Mucosa of stomach (tissue), 1 donor: Measurements from ENCODE around the gene FCHO2.
"Not testable (repeated sequence)": the region's sequence is repeated elsewhere in the genome, so short reads cannot be mapped to it uniquely, and the experiment has no call there.

Experiments
- H3K27me3 ChIP-seq: one replicate; pipeline ENCODE4 v1.7.0; 2013; ENCODE audit warnings: mild to moderate bottlenecking, low read length; ENCODE audit not compliant: control insufficient read depth, insufficient read depth
- H3K36me3 ChIP-seq: one replicate; pipeline ENCODE4 v1.7.0; 2013; ENCODE audit warnings: low read length; ENCODE audit not compliant: control insufficient read depth, insufficient read depth
- H3K4me1 ChIP-seq: one replicate; pipeline ENCODE4 v1.7.0; 2013; ENCODE audit warnings: mild to moderate bottlenecking, low read length; ENCODE audit not compliant: control insufficient read depth, insufficient read depth
- H3K4me3 ChIP-seq: one replicate; pipeline ENCODE4 v1.7.0; 2013; ENCODE audit warnings: low read length
- H3K9ac ChIP-seq: one replicate; pipeline ENCODE4 v1.7.0; 2013; ENCODE audit warnings: mild to moderate bottlenecking, low read length, moderate library complexity
- H3K9me3 ChIP-seq: one replicate; pipeline ENCODE4 v1.7.0; 2013; ENCODE audit warnings: mild to moderate bottlenecking, low read length, moderate library complexity; ENCODE audit not compliant: control insufficient read depth
- donor health status: Pancreatic carcinoma.

The FCHO2 gene

GRCh38 chr5:72955768-72956323 lies at the start of gene FCHO2:
Gene FCHO2 (plus strand): TSS chr5:72956041. CDS start chr5:72956097, 56 bp downstream.
- H3K4me1 ChIP-seq: peaks cover 17% of the 10 kb centered on the region
- no peaks in the 10 kb centered on the region for H3K27me3 ChIP-seq
- H3K4me3 ChIP-seq: peak within 1 kb of the TSS; percentile 75
- no peaks in the 10 kb centered on the region for H3K9me3 ChIP-seq
- no peaks in the 10 kb centered on the region for H3K36me3 ChIP-seq
- peak within 1 kb of the TSS; percentile 96 for H3K9ac ChIP-seq

DNA sequence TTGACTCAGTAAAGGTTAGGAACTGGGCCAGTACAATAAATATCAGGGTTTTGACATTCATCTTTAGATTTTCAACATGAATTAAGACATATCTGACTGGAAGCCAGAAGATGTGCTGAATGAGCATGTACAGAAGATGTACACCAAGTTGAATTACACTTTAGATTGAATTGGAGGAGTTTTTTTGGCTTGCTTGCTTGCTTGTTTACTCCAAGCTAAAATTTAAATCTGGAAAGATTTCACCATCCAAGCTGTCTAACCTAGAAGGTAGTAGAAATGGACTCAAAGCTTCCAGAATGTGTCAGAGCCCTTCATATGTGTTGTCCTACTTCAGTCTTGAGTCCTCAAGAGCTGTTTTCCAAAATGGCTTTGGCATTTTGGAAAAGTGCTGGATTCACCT lies 49.0 kb upstream of the FCHO2 start:
- Histone ChIP-seq H3K4me1 (no peaks in the 10 kb centered on the region), H3K9me3 (no peaks in the 10 kb centered on the region), H3K9ac (no peak overlapping the region), H3K4me3 (no peak overlapping the region), H3K36me3 (peaks cover 1% of the 10 kb centered on the region), H3K27me3 (no peaks in the 10 kb centered on the region)

DNA sequence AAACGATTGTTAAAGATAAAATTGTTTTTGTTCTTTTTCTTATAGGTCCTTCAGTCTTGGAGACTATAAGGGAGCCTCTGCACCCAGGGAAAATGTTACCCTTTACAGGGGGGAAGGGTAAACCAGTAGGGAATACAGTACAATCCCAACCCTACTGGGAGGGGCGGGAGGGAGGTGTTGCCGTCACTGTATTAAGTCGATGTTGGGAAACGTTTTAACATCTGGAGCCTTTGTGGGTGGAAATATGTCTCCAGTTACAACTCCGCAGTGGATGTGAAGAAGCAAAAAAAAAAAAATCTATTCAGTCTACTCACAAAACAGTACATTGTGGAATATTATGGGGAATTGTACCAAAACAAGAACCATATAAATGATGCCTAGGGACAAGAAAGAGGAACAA lies 47.2 kb upstream of the FCHO2 start:
- H3K4me1 ChIP-seq: no peaks in the 10 kb centered on the region
- H3K9me3 ChIP-seq: no peaks in the 10 kb centered on the region
- no peaks in the 10 kb centered on the region for H3K27me3 ChIP-seq
- H3K4me3 ChIP-seq: no peak overlapping the region
- no peak overlapping the region for H3K9ac ChIP-seq
- no peaks in the 10 kb centered on the region for H3K36me3 ChIP-seq

GRCh38 chr5:72917371-72917776 lies 38.5 kb upstream of the FCHO2 start:
- Histone ChIP-seq H3K36me3 (no peaks in the 10 kb centered on the region), H3K9me3 (no peaks in the 10 kb centered on the region)

GRCh38 chr5:72920690-72921502 lies 34.9 kb upstream of the FCHO2 start:
- no peaks in the 10 kb centered on the region for H3K36me3 ChIP-seq
- H3K4me1 ChIP-seq: no peaks in the 10 kb centered on the region
- H3K27me3 ChIP-seq: no peaks in the 10 kb centered on the region
- no peak overlapping the region for H3K9ac ChIP-seq
- no peak overlapping the region for H3K4me3 ChIP-seq
- H3K9me3 ChIP-seq: no peaks in the 10 kb centered on the region

More at GRCh38 chr5:72917371-72917776, 38.5 kb upstream of the FCHO2 start:
- Histone ChIP-seq H3K4me3 (no peak overlapping the region), H3K4me1 (no peaks in the 10 kb centered on the region), H3K9ac (no peak overlapping the region), H3K27me3 (no peaks in the 10 kb centered on the region)

- no peaks in the 10 kb centered on the region for H3K4me1 ChIP-seq
- no peak overlapping the region for H3K9ac ChIP-seq
- H3K4me3 ChIP-seq: no peak overlapping the region
- H3K36me3 ChIP-seq: no peaks in the 10 kb centered on the region
- H3K9me3 ChIP-seq: no peaks in the 10 kb centered on the region
- H3K27me3 ChIP-seq: no peaks in the 10 kb centered on the region
These were observed 34.0 kb upstream of the FCHO2 start for GRCh38 chr5:72921886-72922285.

DNA sequence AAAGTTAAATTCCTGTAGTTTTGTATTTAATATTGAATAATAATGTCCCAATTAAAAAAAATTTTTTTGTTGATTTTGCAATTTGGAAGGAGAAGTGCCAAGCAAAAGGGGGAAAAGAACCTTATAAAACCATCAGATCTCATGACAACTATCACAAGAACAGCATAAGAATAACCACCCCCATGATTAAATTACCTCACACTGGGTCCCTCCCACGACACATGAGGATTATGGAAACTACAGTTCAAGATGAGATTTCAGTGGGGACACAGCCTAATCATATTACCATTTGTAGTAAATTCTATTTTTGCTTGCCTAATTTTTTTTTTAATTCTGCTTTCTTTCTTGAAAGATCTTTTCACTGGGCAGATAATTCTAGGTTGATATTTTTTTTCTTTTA lies 33.4 kb upstream of the FCHO2 start:
- H3K36me3 ChIP-seq: no peaks in the 10 kb centered on the region
- no peaks in the 10 kb centered on the region for H3K27me3 ChIP-seq
- no peak overlapping the region for H3K4me3 ChIP-seq
- no peak overlapping the region for H3K9ac ChIP-seq
- no peaks in the 10 kb centered on the region for H3K9me3 ChIP-seq
- no peaks in the 10 kb centered on the region for H3K4me1 ChIP-seq

DNA sequence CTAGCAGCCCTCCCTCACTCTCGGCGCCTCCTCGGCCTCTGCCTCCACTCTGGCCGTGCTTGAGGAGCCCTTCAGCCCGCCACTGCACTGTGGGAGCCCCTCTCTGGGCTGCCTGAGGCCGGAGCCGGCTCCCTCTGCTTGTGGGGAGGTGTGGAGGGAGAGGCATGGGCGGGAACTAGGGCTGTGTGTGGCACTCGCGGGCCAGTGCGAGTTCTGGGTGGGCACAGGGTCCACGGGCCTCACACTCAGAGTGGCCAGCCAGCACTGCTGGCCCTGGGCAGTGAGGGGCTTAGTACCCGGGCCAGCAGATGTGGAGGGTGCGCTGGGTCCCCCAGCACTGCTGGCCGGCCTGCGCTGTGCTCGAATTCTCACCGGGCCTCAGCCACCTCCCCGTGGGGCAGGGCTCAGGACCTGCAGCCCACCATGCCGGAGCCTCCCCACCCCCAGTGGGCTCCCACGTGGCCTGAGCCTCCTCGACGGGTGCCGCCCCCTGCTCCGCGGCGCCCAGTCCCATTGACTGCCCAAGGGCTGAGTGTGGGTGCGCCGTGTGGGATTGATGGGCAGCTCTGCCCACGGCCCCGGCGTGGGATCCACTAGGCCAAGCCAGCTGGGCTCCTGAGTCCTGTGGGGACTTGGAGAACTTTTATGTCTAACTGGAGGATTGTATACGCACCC lies 30.4 kb upstream of the FCHO2 start:
- Histone ChIP-seq H3K9ac (no peak overlapping the region), H3K4me3 (no peak overlapping the region), H3K27me3 (no peaks in the 10 kb centered on the region)

GRCh38 chr5:72932686-72933085 lies 23.2 kb upstream of the FCHO2 start:
- H3K4me3 ChIP-seq, H3K27me3 ChIP-seq, H3K9ac ChIP-seq: not testable (repeated sequence)

More for the DNA sequence above, 30.4 kb upstream of the FCHO2 start:
- Histone ChIP-seq H3K36me3 (no peaks in the 10 kb centered on the region), H3K4me1 (no peaks in the 10 kb centered on the region), H3K9me3 (no peaks in the 10 kb centered on the region)

GRCh38 chr5:72934953-72935725 lies 20.7 kb upstream of the FCHO2 start:
- not testable (repeated sequence) for H3K4me1 ChIP-seq, H3K27me3 ChIP-seq, H3K36me3 ChIP-seq, H3K9me3 ChIP-seq, H3K4me3 ChIP-seq, H3K9ac ChIP-seq

More at GRCh38 chr5:72932686-72933085, 23.2 kb upstream of the FCHO2 start:
- not testable (repeated sequence) for H3K4me1 ChIP-seq, H3K9me3 ChIP-seq, H3K36me3 ChIP-seq

DNA sequence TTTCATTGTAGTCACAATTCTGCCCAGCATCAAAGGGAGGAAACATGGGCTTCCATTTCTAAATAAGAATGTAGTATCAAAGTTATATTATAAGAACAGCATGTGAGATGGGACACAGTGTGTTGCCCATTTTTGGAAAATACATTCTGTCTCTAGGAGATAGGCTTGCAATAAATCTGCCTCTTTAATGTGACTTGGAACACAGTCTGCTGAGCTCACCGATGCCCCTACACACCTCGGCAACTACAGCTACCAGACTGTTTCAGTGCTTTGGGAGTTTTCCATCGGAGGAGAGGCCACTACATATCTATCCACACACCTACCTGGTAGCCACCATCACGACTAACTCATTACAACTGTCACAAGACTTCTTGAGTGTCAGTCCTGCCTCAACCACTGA lies 18.9 kb upstream of the FCHO2 start:
- Histone ChIP-seq H3K36me3 (no peaks in the 10 kb centered on the region), H3K27me3 (no peaks in the 10 kb centered on the region), H3K4me1 (no peaks in the 10 kb centered on the region), H3K4me3 (no peak overlapping the region), H3K9me3 (no peaks in the 10 kb centered on the region), H3K9ac (no peak overlapping the region)
